T-helper 1 cell treated with Interleukin-12 subunit alpha and Interleukin-12 subunit beta and Interleukin-4 antibody, amounts not matched to agents 30 μg/mL and 1 μg/mL, for 36 hours (primary cell): ENCODE measurements around the gene GTF2H2C_2.
"Not testable (repeated sequence)": the region's sequence is repeated elsewhere in the genome, so short reads cannot be mapped to it uniquely, and the experiment has no call there.

Experiments
- H3K27ac Mint-ChIP-seq: one replicate; pipeline ENCODE4 v1.8.0; 2021; ENCODE audit warnings: mild to moderate bottlenecking, mixed read lengths
- H3K27me3 Mint-ChIP-seq: one replicate; pipeline ENCODE4 v1.8.0; 2021; ENCODE audit warnings: low read depth, mixed read lengths
- H3K36me3 Mint-ChIP-seq: one replicate; pipeline ENCODE4 v1.8.0; 2021; ENCODE audit warnings: low read depth, mixed read lengths
- H3K4me1 Mint-ChIP-seq: one replicate; pipeline ENCODE4 v1.8.0; 2021; ENCODE audit warnings: low read depth, mixed read lengths
- H3K4me3 Mint-ChIP-seq: one replicate; pipeline ENCODE4 v1.8.0; 2021; ENCODE audit warnings: mild to moderate bottlenecking, moderate library complexity, mixed read lengths
- H3K9me3 Mint-ChIP-seq: one replicate; pipeline ENCODE4 v1.8.0; 2021; ENCODE audit warnings: mixed read lengths

The GTF2H2C_2 gene

DNA sequence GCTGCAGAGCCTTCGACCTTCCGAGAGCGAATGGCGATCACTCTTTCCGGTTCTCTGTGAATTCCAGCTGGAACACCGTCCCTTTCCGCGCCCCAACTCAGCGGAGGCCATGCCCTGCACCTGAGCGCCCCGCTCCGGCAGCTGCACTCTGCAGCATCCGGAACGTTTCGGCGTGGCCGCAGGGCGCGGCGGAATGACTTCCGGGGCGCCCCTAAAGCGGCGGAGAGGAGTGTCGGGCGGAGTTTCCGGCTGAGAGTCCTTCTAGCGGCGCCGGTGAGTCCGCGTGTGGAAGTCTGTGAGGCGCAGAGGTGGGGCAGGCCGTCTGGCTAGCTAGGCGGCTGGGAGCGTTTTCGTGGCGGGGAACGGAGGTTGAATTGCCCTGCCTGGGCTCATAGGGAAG, at the start of gene GTF2H2C_2:
TSS of gene GTF2H2C_2 (plus strand) at position 252 of the 400 bp plus-strand sequence.
- not testable (repeated sequence) for H3K36me3 Mint-ChIP-seq, H3K9me3 Mint-ChIP-seq, H3K27me3 Mint-ChIP-seq, H3K27ac Mint-ChIP-seq, H3K4me3 Mint-ChIP-seq, H3K4me1 Mint-ChIP-seq

- H3K36me3 Mint-ChIP-seq, H3K4me1 Mint-ChIP-seq, H3K9me3 Mint-ChIP-seq, H3K27me3 Mint-ChIP-seq: not testable (repeated sequence)
- Mint-ChIP-seq H3K4me3 (peak overlapping the region; percentile 80), H3K27ac (peak overlapping the region; percentile 82)
These were observed 14.0 kb upstream of the GTF2H2C_2 start for GRCh38 chr5:70400984-70401686.

GRCh38 chr5:70421322-70421721, 6.2 kb downstream of the GTF2H2C_2 start:
- H3K27ac Mint-ChIP-seq, H3K9me3 Mint-ChIP-seq, H3K27me3 Mint-ChIP-seq, H3K36me3 Mint-ChIP-seq, H3K4me1 Mint-ChIP-seq, H3K4me3 Mint-ChIP-seq: not testable (repeated sequence)

DNA sequence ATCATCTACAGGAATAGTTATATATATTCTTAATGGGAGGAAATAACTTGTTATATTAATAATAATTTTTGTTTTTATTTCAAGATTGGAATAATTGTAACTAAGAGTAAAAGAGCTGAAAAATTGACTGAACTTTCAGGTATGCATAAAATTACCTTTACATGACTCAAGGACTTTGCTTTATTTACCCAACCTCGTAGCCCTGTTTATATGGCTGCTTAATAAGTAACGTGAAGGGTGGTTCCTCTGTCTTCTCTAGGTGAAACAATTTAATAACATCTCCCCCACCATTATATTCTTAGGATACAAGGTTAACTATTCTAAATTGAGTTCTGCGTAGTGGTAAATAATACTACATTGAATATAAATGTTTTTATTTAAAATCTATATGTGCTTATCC, 8.0 kb downstream of the GTF2H2C_2 start:
- not testable (repeated sequence) for H3K4me1 Mint-ChIP-seq, H3K9me3 Mint-ChIP-seq, H3K4me3 Mint-ChIP-seq, H3K27ac Mint-ChIP-seq, H3K27me3 Mint-ChIP-seq, H3K36me3 Mint-ChIP-seq

DNA sequence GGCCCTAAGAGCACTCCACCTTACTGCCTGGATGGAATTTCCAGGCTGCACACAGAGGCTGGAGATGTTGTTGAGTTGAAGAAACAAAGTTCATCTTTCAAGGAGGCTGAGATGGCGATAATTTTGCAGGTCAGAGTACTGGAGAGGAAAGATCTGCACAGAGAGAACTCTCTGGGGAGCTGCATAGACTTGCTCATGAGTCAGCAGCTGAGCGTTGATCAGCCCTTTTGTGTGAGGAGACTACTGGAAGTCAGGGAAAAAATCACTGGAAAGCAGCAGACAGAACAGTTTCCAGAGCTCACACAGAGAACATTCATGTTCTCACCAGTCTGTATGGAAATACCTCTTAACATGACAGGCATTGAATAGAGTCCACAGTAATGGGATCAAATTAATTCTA, 23.4 kb downstream of the GTF2H2C_2 start:
- not testable (repeated sequence) for H3K4me1 Mint-ChIP-seq, H3K27me3 Mint-ChIP-seq, H3K36me3 Mint-ChIP-seq

GRCh38 chr5:70449565-70449964, 34.4 kb downstream of the GTF2H2C_2 start:
- not testable (repeated sequence) for H3K4me1 Mint-ChIP-seq, H3K27me3 Mint-ChIP-seq, H3K4me3 Mint-ChIP-seq, H3K36me3 Mint-ChIP-seq, H3K27ac Mint-ChIP-seq, H3K9me3 Mint-ChIP-seq

More for the DNA sequence above, 23.4 kb downstream of the GTF2H2C_2 start:
- not testable (repeated sequence) for H3K27ac Mint-ChIP-seq, H3K9me3 Mint-ChIP-seq, H3K4me3 Mint-ChIP-seq

GRCh38 chr5:70451249-70451984, 36.2 kb downstream of the GTF2H2C_2 start:
- H3K36me3 Mint-ChIP-seq, H3K27me3 Mint-ChIP-seq, H3K9me3 Mint-ChIP-seq, H3K4me1 Mint-ChIP-seq, H3K27ac Mint-ChIP-seq, H3K4me3 Mint-ChIP-seq: not testable (repeated sequence)

GRCh38 chr5:70457093-70457492, 41.9 kb downstream of the GTF2H2C_2 start:
- H3K9me3 Mint-ChIP-seq, H3K27ac Mint-ChIP-seq, H3K36me3 Mint-ChIP-seq, H3K4me3 Mint-ChIP-seq, H3K4me1 Mint-ChIP-seq, H3K27me3 Mint-ChIP-seq: not testable (repeated sequence)

GRCh38 chr5:70459188-70459587, 44.0 kb downstream of the GTF2H2C_2 start:
- H3K36me3 Mint-ChIP-seq, H3K27ac Mint-ChIP-seq, H3K9me3 Mint-ChIP-seq, H3K27me3 Mint-ChIP-seq, H3K4me3 Mint-ChIP-seq, H3K4me1 Mint-ChIP-seq: not testable (repeated sequence)

DNA sequence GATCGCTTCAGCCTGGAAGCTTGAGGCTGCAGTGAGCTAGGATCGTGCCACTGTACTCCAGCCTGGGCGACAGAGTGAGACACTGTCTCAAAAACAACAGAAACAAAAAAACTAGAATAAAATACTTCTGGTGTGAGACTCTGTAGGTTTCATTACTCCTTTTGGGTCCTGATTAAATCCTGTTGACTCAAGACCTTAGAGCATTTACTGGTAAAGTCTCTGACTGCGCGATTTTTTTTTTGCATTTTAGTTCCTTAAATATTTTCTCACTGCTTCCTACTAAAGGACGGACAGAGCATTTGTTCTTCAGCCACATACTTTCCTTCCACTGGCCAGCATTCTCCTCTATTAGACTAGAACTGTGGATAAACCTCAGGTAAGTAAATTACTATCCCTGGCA, 46.8 kb downstream of the GTF2H2C_2 start:
- H3K27ac Mint-ChIP-seq, H3K4me1 Mint-ChIP-seq, H3K27me3 Mint-ChIP-seq, H3K36me3 Mint-ChIP-seq, H3K9me3 Mint-ChIP-seq, H3K4me3 Mint-ChIP-seq: not testable (repeated sequence)

DNA sequence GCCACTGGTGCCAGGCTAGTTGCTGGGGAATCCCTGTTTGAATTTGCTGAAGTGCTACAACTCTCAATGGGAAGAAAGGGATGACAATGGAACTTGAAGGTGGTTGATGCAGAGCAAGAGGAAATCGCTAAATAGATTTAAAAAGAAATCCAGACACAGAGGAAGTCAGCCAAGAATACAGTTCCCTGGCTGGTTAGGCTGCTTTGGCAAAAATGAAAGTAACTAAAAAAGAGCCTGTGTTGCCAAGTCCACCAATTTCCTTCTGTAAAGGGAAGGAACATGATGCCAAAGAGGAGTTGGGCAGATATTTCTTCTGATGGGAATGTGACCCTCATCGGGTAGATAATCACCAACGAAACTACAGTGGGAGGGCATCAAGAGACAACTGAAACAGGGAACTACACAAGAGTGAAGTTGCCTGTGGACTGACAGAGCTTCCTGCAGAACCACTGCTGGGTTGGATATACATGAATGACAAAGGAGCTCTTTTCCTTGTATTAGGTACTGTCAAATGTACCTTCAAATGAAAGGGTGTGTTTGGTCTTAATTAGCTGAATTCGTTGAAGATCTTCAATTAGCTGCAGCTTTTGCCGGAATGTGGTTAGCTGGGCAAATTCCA, 49.0 kb downstream of the GTF2H2C_2 start:
- H3K4me3 Mint-ChIP-seq, H3K4me1 Mint-ChIP-seq, H3K27ac Mint-ChIP-seq, H3K36me3 Mint-ChIP-seq, H3K27me3 Mint-ChIP-seq, H3K9me3 Mint-ChIP-seq: not testable (repeated sequence)

- not testable (repeated sequence) for H3K36me3 Mint-ChIP-seq, H3K27me3 Mint-ChIP-seq, H3K9me3 Mint-ChIP-seq, H3K4me1 Mint-ChIP-seq, H3K27ac Mint-ChIP-seq, H3K4me3 Mint-ChIP-seq
These were observed 54.9 kb downstream of the GTF2H2C_2 start for GRCh38 chr5:70469926-70470509.
